ENCODE data around the gene HSPB6. TPM values are rescaled to one million over a fixed set of nuclear protein-coding genes. Genes with fewer than 3 reads are reported as not detected.

Gene HSPB6
- polyA plus RNA-seq, 1 donor (not counting 4 experiments of a cell fraction or from before 2014, with no cell fraction given) = not detected

DNA sequence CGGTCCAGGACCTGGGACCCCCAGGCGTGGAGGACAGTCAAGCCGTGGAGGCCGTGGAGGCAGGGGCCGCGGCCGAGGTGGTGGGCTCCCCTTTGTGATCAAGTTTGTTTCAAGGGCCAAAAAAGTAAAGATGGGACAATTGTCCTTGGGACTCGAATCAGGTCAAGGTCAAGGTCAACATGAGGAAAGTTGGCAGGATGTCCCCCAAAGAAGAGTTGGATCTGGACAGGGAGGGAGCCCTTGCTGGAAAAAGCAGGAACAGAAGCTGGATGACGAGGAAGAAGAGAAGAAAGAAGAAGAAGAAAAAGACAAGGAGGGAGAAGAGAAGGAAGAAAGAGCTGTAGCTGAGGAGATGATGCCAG lies 36.7 kb downstream of the HSPB6 start:
- no peaks in the 10 kb centered on the region for H3K9me1 ChIP-seq (ENCODE audit: control insufficient read depth, extremely low read depth, insufficient read depth, low read length)
- peaks cover 4% of the 10 kb centered on the region for H4K20me1 ChIP-seq (ENCODE audit: control insufficient read depth, extremely low read depth, insufficient read depth, low read length)
- TF ChIP-seq EZH2 (IDR thresholded peaks at IDR 0.05; ENCODE audit: low read length) = no peak
- TF ChIP-seq, protein P1, sequence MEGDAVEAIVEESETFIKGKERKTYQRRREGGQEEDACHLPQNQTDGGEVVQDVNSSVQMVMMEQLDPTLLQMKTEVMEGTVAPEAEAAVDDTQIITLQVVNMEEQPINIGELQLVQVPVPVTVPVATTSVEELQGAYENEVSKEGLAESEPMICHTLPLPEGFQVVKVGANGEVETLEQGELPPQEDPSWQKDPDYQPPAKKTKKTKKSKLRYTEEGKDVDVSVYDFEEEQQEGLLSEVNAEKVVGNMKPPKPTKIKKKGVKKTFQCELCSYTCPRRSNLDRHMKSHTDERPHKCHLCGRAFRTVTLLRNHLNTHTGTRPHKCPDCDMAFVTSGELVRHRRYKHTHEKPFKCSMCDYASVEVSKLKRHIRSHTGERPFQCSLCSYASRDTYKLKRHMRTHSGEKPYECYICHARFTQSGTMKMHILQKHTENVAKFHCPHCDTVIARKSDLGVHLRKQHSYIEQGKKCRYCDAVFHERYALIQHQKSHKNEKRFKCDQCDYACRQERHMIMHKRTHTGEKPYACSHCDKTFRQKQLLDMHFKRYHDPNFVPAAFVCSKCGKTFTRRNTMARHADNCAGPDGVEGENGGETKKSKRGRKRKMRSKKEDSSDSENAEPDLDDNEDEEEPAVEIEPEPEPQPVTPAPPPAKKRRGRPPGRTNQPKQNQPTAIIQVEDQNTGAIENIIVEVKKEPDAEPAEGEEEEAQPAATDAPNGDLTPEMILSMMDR (optimal IDR thresholded peaks at IDR 0.05 in 1 of 3, IDR thresholded peaks at IDR 0.05 in 1 of 3, conservative IDR thresholded peaks at IDR 0.05 in 1 of 3; ENCODE audit: extremely low read depth in 1 of 3, insufficient read depth in 2 of 3, low read length in 3 of 3) = no peak
- H3K79me2 ChIP-seq (ENCODE audit: control insufficient read depth, insufficient read depth, low read length) = peaks cover 45% of the 10 kb centered on the region
- no peak for FAIRE-seq
- no peaks in the 10 kb centered on the region for H3K27me3 ChIP-seq (ENCODE audit: control insufficient read depth, extremely low read depth, insufficient read depth, low read length)
- H3K4me1 ChIP-seq (ENCODE audit: control insufficient read depth, extremely low read depth, insufficient read depth, low read length) = peaks cover 22% of the 10 kb centered on the region
- H3K36me3 ChIP-seq (ENCODE audit: control insufficient read depth in 2 of 2, extremely low read depth in 1 of 2, insufficient read depth in 2 of 2, low read length in 2 of 2) = peaks cover 31 to 33% of the 10 kb centered on the region in 2 experiments
- DNase-seq (ENCODE audit: low read depth, low spot score) = no peak
- dilution Hi-C loops (cut with MboI; ENCODE audit: extremely low pct_ligation_motif_present, low sequenced_read_pairs) = no loop called here
- no peaks in the 10 kb centered on the region for H3K9me3 ChIP-seq (ENCODE audit: control insufficient read depth, low read depth, low read length)
- no peak overlapping the region for H3K4me3 ChIP-seq (ENCODE audit: control insufficient read depth in 2 of 3, extremely low read depth in 1 of 3, insufficient read depth in 2 of 3, low read depth in 1 of 3, low read length in 3 of 3)
- no peak overlapping the region for H3K9ac ChIP-seq (ENCODE audit: control insufficient read depth, extremely low read depth, insufficient read depth, low read length)
- no peak overlapping the region for H3K27ac ChIP-seq (ENCODE audit: control insufficient read depth, insufficient read depth, low read length)
- H2AFZ ChIP-seq (ENCODE audit: control insufficient read depth, low read length) = no peak overlapping the region
- H3K4me2 ChIP-seq (ENCODE audit: control insufficient read depth, extremely low read depth, insufficient read depth, low read depth, low read length) = no peak overlapping the region

DNA sequence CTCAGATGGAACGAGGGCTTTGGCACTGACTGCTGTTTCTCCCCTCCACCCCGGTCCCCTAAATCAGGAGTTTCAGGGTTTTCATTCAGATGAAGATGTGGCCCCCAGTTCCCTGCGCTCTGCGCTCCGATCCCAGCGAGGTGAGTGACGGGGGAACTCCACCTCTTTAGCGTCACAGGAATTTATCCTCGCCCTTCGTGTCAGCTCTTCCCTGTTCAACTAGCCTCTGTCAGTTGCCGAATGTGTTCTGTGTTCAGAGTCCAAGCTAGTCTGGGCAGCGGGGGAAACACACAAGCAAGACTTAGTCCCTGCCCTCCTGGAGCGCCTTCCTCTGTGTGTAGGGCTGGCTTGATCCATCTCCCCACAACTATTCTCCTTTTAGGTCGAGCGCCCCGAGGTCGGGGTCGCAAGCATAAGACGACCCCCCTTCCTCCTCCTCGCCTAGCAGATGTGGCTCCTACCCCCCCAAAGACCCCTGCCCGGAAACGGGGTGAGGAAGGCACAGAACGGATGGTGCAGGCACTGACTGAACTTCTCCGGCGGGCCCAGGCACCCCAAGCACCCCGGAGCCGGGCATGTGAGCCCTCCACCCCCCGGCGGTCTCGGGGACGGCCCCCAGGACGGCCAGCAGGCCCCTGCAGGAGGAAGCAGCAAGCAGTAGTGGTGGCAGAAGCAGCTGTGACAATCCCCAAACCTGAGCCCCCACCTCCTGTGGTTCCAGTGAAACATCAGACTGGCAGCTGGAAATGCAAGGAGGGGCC lies 37.2 kb downstream of the HSPB6 start:
- H3K4me1 ChIP-seq (ENCODE audit: control insufficient read depth, extremely low read depth, insufficient read depth, low read length) = peaks cover 22% of the 10 kb centered on the region
- H3K36me3 ChIP-seq (ENCODE audit: control insufficient read depth in 2 of 2, extremely low read depth in 1 of 2, insufficient read depth in 2 of 2, low read length in 2 of 2) = peaks cover 25 to 29% of the 10 kb centered on the region in 2 experiments
- dilution Hi-C loops (cut with MboI; ENCODE audit: extremely low pct_ligation_motif_present, low sequenced_read_pairs) = no loop called here
- peak overlapping the region; percentile 78 to 92 (median 89) for H3K4me3 ChIP-seq (ENCODE audit: control insufficient read depth in 2 of 3, extremely low read depth in 1 of 3, insufficient read depth in 2 of 3, low read depth in 1 of 3, low read length in 3 of 3)
- peaks cover 4% of the 10 kb centered on the region for H4K20me1 ChIP-seq (ENCODE audit: control insufficient read depth, extremely low read depth, insufficient read depth, low read length)
- TF ChIP-seq, protein P1 (optimal IDR thresholded peaks at IDR 0.05 in 1 of 3, IDR thresholded peaks at IDR 0.05 in 1 of 3, conservative IDR thresholded peaks at IDR 0.05 in 1 of 3; ENCODE audit: extremely low read depth in 1 of 3, insufficient read depth in 2 of 3, low read length in 3 of 3) = no peak
- no peak for FAIRE-seq
- H3K27me3 ChIP-seq (ENCODE audit: control insufficient read depth, extremely low read depth, insufficient read depth, low read length) = no peaks in the 10 kb centered on the region
- peak overlapping the region; percentile 87 for H3K4me2 ChIP-seq (ENCODE audit: control insufficient read depth, extremely low read depth, insufficient read depth, low read depth, low read length)
- H3K9me1 ChIP-seq (ENCODE audit: control insufficient read depth, extremely low read depth, insufficient read depth, low read length) = no peaks in the 10 kb centered on the region
- no peak for DNase-seq (ENCODE audit: low read depth, low spot score)
- no peaks in the 10 kb centered on the region for H3K9me3 ChIP-seq (ENCODE audit: control insufficient read depth, low read depth, low read length)
- no peak overlapping the region for H3K27ac ChIP-seq (ENCODE audit: control insufficient read depth, insufficient read depth, low read length)
- H2AFZ ChIP-seq (ENCODE audit: control insufficient read depth, low read length) = no peak overlapping the region
- H3K9ac ChIP-seq (ENCODE audit: control insufficient read depth, extremely low read depth, insufficient read depth, low read length) = peak overlapping the region; percentile 85
- peaks cover 45% of the 10 kb centered on the region for H3K79me2 ChIP-seq (ENCODE audit: control insufficient read depth, insufficient read depth, low read length)
